ENCODE results near the gene EAF2. TPM values are rescaled to one million over a fixed set of nuclear protein-coding genes. Genes with fewer than 3 reads are reported as not detected.

EAF2 gene
- 1.2 and 1.4 TPM in 2 replicates for total RNA-seq

- DNase-seq (ENCODE audit: insufficient read length, low spot score, missing footprints): peak; percentile 97
- Histone ChIP-seq H3K9me3 (ENCODE audit: low read depth, low read length) (no peaks in the 10 kb centered on the region), H3K36me3 (ENCODE audit: insufficient read depth, low read length) (peaks cover 16% of the 10 kb centered on the region), H3K4me3 (ENCODE audit: insufficient read depth, low read length) (peak within 1 kb of the TSS; percentile 81), H4K20me1 (ENCODE audit: insufficient read depth, low read length) (no peaks in the 10 kb centered on the region), H3K27me3 (ENCODE audit: insufficient read depth, low read length) (peaks cover 3% of the 10 kb centered on the region), H3K27ac (ENCODE audit: low read depth, low read length) (peak within 1 kb of the TSS; percentile 69), H3K79me2 (ENCODE audit: insufficient read depth, low read length) (peaks cover 29% of the 10 kb centered on the region), H3K4me2 (ENCODE audit: insufficient read depth, low read length) (peak within 1 kb of the TSS; percentile 90), H3K4me1 (ENCODE audit: insufficient read depth, low read length) (peaks cover 8% of the 10 kb centered on the region), H2AFZ (ENCODE audit: low read length) (peak within 1 kb of the TSS; percentile 97)
- TF ChIP-seq CTCF (IDR thresholded peaks at IDR 0.05; ENCODE audit: extremely low read depth, low read depth, low read length): no peak
Observed at GRCh38 chr3:121834671-121835464, at the start of gene EAF2, which contains the start of gene IQCB1. Gene EAF2, plus strand, starts transcription at chr3:121835209. Its CDS starts 77 bp downstream, at chr3:121835286. Gene IQCB1, minus strand, starts transcription at chr3:121835060. Its CDS starts 6,100 bp downstream, at chr3:121828960.

GRCh38 chr3:121786485-121786884, 48.5 kb upstream of the EAF2 start:
- Histone ChIP-seq H3K27ac (ENCODE audit: low read depth, low read length) (peak overlapping the region; percentile 56), H3K4me1 (ENCODE audit: insufficient read depth, low read length) (no peaks in the 10 kb centered on the region), H3K79me2 (ENCODE audit: insufficient read depth, low read length) (no peaks in the 10 kb centered on the region), H3K4me2 (ENCODE audit: insufficient read depth, low read length) (no peak overlapping the region), H3K4me3 (ENCODE audit: insufficient read depth, low read length) (no peak overlapping the region), H3K36me3 (ENCODE audit: insufficient read depth, low read length) (peaks cover 23% of the 10 kb centered on the region), H2AFZ (ENCODE audit: low read length) (no peak overlapping the region), H3K27me3 (ENCODE audit: insufficient read depth, low read length) (no peaks in the 10 kb centered on the region), H3K9me3 (ENCODE audit: low read depth, low read length) (no peaks in the 10 kb centered on the region), H4K20me1 (ENCODE audit: insufficient read depth, low read length) (no peaks in the 10 kb centered on the region)
- no peak for TF ChIP-seq CTCF (IDR thresholded peaks at IDR 0.05; ENCODE audit: extremely low read depth, low read depth, low read length)
- peak; percentile 90 for DNase-seq (ENCODE audit: insufficient read length, low spot score, missing footprints)

GRCh38 chr3:121793078-121793477, 41.9 kb upstream of the EAF2 start:
- Histone ChIP-seq H3K27me3 (ENCODE audit: insufficient read depth, low read length) (no peaks in the 10 kb centered on the region), H3K27ac (ENCODE audit: low read depth, low read length) (no peak overlapping the region), H3K4me2 (ENCODE audit: insufficient read depth, low read length) (no peak overlapping the region), H3K4me1 (ENCODE audit: insufficient read depth, low read length) (no peaks in the 10 kb centered on the region), H3K36me3 (ENCODE audit: insufficient read depth, low read length) (peaks cover 10% of the 10 kb centered on the region), H3K9me3 (ENCODE audit: low read depth, low read length) (no peaks in the 10 kb centered on the region), H2AFZ (ENCODE audit: low read length) (no peak overlapping the region), H4K20me1 (ENCODE audit: insufficient read depth, low read length) (no peaks in the 10 kb centered on the region), H3K4me3 (ENCODE audit: insufficient read depth, low read length) (no peak overlapping the region), H3K79me2 (ENCODE audit: insufficient read depth, low read length) (no peaks in the 10 kb centered on the region)
- DNase-seq (ENCODE audit: insufficient read length, low spot score, missing footprints): no peak
- no peak for TF ChIP-seq CTCF (IDR thresholded peaks at IDR 0.05; ENCODE audit: extremely low read depth, low read depth, low read length)

GRCh38 chr3:121794264-121794983, 40.6 kb upstream of the EAF2 start:
- Histone ChIP-seq H3K4me1 (ENCODE audit: insufficient read depth, low read length) (no peaks in the 10 kb centered on the region), H4K20me1 (ENCODE audit: insufficient read depth, low read length) (no peaks in the 10 kb centered on the region), H3K27me3 (ENCODE audit: insufficient read depth, low read length) (no peaks in the 10 kb centered on the region), H3K4me3 (ENCODE audit: insufficient read depth, low read length) (no peak overlapping the region), H3K9me3 (ENCODE audit: low read depth, low read length) (no peaks in the 10 kb centered on the region), H3K36me3 (ENCODE audit: insufficient read depth, low read length) (peaks cover 2% of the 10 kb centered on the region), H3K27ac (ENCODE audit: low read depth, low read length) (no peak overlapping the region), H3K79me2 (ENCODE audit: insufficient read depth, low read length) (no peaks in the 10 kb centered on the region), H3K4me2 (ENCODE audit: insufficient read depth, low read length) (no peak overlapping the region), H2AFZ (ENCODE audit: low read length) (no peak overlapping the region)
- no peak for DNase-seq (ENCODE audit: insufficient read length, low spot score, missing footprints)
- TF ChIP-seq CTCF (IDR thresholded peaks at IDR 0.05; ENCODE audit: extremely low read depth, low read depth, low read length): no peak
